ENCODE results near the gene SMIM32.

- TF ChIP-seq GABPA (IDR thresholded peaks at IDR 0.05; ENCODE audit: low read depth) (no peak), CTCF (IDR thresholded peaks at IDR 0.05; ENCODE audit: insufficient read depth, low read length) (no peak), REST (IDR thresholded peaks at IDR 0.05; ENCODE audit: insufficient replicate concordance, low read depth) (no peak), POLR2AphosphoS5 (IDR thresholded peaks at IDR 0.05; ENCODE audit: low read depth) (no peak), SPI1 (IDR thresholded peaks at IDR 0.05; ENCODE audit: borderline replicate concordance, low read depth) (no peak)
Measured at GRCh38 chr5:136242136-136242535, 49.2 kb upstream of the SMIM32 start.
